D721Med (cell line): Measurements from ENCODE around the gene SMG9.

Source experiments
- DNase-seq: peaks from one replicate; pipeline ENCODE4 v3.0.0; 2011; ENCODE audit warnings: low spot score; ENCODE audit not compliant: insufficient read length
- FAIRE-seq: peaks from 2 replicates; lab custom pipeline; 2011; peaks lifted over from hg19 to GRCh38; lab: Jason Lieb, UNC
- CTCF ChIP-seq: IDR thresholded peaks from 2 replicates; pipeline ENCODE4 v1.5.1; 2012; ENCODE audit warnings: mild to moderate bottlenecking, control low read depth; ENCODE audit not compliant: insufficient read depth; ENCODE audit errors: missing control alignments

SMG9 gene

GRCh38 chr19:43735013-43735412 is 19.7 kb downstream of the SMG9 start:
- no peak for TF ChIP-seq CTCF
- DNase-seq: no peak
- no peak for FAIRE-seq

- no peak for TF ChIP-seq CTCF
- no peak for FAIRE-seq
- no peak for DNase-seq
These were observed 22.9 kb downstream of the SMG9 start for GRCh38 chr19:43731846-43732245.

- DNase-seq (no peak), FAIRE-seq (no peak)
- no peak for TF ChIP-seq CTCF
These were observed 23.4 kb downstream of the SMG9 start for GRCh38 chr19:43731346-43731745.

- FAIRE-seq: no peak
- no peak for TF ChIP-seq CTCF
These were observed 24.8 kb downstream of the SMG9 start for GRCh38 chr19:43729919-43730318.

GRCh38 chr19:43727593-43727853 is 27.2 kb downstream of the SMG9 start:
- TF ChIP-seq CTCF: no peak
- DNase-seq (no peak), FAIRE-seq (no peak)

More at GRCh38 chr19:43729919-43730318, 24.8 kb downstream of the SMG9 start:
- DNase-seq: no peak

GRCh38 chr19:43726736-43727592 is 27.8 kb downstream of the SMG9 start:
- TF ChIP-seq CTCF: no peak
- FAIRE-seq: no peak
- DNase-seq: no peak

GRCh38 chr19:43725468-43725867 is 29.3 kb downstream of the SMG9 start:
- no peak for TF ChIP-seq CTCF
- no peak for DNase-seq
- no peak for FAIRE-seq
